HG03354 (cell line): ENCODE measurements around the gene NBEAL1.
A peak's percentile ranks its signal among the peaks of the same experiment; 100 is the strongest.
"Not testable (repeated sequence)": the region's sequence is repeated elsewhere in the genome, so short reads cannot be mapped to it uniquely, and the experiment has no call there.

Experiments
- ATAC-seq: cut with Tn5 transposase; IDR thresholded peaks from one replicate; pipeline ENCODE4 v1.9.1; 2021; ENCODE audit warnings: mild to moderate bottlenecking; ENCODE audit not compliant: unreplicated experiment, poor library complexity, severe bottlenecking

Gene NBEAL1

DNA sequence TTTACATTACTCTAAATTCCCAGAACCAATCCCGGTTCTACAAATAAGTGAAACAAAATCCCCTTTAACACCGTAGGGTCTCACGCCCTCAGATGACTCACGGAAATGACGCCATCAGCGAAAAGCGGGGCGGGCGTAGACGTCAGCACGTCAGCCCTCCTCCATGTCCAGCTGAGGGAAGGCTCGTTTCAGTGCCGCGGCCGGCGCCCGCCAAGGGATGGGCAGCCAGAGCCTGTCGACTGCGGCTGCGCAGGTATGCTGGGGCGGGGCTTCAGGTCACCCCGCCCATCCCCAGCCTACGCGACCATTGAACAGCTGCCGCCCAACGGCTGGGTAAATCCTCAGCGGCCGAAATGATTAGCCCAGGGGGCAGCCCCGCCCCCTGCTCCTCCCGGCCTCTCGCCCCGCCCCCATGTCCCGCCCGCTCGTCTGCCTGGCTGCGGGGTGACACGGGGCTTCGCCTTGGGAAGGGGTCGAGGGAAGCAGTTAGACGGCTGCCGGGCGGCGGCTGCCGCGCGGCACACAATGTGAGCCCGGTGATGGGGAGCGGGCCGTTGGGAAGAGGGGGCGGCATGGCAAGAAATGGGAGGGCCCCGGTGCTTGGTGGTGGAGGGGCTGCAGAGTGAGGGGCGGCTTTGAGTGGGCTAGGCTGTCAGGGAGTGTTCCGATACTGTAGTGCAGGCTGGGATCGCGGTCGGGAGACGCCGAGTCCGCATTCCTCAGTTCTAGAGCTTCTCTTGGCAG is at the start of gene NBEAL1:
Gene NBEAL1, plus strand, starts transcription at position 420 of the 744 bp plus-strand sequence. CDS start 1,510 bp downstream, outside the sequence.
- ATAC-seq = peak; percentile 97

DNA sequence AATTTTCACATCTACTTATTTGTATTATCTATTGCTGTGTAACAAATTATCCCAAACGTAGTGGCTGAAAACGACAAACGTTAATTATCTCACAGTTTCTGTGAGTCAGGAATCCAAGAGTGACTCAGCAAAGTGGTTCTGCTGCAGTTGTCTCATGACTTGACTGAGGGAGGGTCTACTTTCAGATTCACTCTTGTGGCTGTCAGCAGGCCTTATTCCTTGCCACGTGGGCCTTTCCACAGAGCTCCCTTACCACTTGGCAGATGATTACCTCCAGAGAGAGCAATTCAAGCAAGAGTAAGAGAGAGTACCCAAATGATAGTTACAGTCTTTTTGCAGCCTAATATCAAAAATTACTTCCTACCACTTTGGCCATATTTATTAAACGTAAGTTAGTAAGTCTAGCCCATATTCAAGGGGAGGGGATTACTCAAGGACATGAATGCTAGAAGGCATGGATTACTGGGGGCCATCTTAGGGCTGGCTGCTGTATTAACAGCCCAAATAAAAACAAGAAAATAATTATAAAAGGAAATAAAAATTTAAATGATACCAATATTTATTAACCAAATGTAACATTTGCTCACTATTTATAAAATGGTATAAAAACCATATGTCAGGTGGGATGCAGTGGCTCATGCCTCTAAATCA is 48.7 kb upstream of the NBEAL1 start:
- peak; percentile 95 for ATAC-seq

DNA sequence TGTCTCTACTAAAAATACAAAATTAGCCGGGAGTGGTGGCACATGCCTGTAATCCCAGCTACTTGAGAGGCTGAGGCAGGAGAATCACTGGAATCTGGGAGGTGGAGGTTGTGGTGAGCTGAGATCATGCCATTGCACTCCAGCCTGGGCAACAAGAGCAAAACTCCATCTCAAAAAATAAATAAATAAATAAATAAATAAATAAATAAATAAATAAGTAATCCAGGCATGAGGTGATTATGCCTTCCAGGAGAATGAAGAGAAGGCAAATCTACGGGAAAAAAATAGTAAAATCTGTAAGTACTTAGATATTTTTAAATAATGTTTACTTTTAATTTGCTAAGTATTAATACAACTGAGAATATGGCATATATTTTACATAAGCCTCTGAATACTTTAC is 45.3 kb upstream of the NBEAL1 start:
- not testable (repeated sequence) for ATAC-seq

DNA sequence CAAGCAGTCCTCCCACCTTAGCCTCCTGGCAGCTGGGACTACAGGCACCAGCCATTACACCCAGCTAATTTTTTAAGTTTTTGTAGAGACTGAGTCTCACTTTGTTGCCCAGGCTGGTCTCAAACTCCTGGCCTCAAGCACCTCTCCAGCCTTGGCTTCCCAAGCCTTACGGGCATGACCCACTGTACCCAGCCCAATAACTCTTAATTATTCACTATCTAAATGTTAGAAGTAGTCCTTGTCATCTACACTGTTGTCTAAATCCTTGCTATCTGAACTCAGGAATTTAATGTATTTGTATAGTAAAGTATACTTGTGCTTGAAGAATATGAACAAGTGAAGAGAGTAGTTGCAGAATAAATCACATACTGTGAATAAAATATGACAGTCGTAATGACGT is 37.9 kb upstream of the NBEAL1 start:
- ATAC-seq = no peak

DNA sequence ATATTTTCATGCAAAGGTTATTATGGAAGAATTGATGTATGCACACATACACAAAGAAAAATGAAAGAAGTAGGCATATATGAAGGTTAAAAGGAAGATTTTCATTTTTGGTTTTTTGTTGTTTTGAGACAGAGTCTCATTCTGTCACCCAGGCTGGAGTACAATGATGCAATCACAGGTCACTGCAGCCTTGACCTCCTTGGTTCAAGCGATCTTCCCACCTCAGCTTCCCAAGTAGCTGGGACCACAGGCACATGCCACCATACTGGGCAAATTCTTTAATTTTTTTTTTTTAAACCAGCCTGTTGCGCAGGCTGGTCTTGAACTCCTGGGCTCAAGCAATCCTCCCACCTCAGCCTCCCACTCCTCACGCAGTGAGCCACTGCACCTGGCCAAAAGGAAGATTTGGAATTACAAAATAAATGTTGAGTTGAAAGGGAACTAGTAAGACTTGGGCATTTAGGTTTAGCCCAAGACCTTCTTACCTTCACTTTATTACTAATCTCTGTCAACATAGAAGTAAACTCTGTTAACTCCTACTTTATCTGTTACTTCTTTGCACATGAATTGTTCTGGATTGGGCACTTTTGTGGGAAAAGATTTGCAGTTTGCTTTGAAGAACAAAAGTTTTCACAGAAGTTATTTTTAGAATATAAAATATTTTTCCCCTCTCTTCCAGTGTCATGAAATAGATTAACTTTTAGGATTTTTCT is 31.7 kb upstream of the NBEAL1 start:
- ATAC-seq = no peak

DNA sequence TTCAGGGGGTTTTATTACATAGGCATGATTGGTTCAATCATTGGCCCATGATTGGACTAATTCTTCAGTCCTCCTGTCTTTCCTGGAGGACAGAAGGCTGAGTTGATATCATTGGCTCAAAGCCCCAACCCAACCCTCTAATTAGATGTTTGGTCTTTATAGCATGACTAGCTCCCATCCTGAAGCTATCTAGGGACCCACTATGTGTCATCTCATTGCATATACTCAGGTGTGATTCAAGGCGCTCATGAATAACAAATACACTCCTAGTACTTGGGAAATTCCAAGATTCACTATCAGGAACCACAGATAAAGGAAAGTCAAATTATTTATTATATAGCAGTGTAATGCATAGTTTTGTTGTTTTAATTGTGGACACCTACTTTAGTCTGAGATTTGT is 24.9 kb upstream of the NBEAL1 start:
- no peak for ATAC-seq

DNA sequence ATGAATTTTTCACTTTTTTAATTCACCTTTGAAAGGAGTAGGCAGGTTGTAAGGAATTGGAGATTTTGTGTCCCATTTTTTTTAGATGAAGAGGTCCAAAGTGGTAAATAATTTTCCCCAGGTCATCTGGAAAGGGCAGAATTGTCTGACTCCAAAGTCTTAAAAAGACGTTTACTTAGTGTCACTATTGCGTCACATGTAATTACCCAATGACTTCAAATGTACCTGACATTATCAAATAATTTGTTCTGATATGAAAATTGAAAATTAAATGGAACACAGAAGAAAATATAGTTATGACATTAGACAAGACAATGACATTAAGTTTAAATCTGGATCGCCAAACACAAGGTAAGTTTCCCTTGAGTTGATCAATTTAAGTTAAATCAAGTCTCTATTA is 24.2 kb upstream of the NBEAL1 start:
- ATAC-seq = no peak

DNA sequence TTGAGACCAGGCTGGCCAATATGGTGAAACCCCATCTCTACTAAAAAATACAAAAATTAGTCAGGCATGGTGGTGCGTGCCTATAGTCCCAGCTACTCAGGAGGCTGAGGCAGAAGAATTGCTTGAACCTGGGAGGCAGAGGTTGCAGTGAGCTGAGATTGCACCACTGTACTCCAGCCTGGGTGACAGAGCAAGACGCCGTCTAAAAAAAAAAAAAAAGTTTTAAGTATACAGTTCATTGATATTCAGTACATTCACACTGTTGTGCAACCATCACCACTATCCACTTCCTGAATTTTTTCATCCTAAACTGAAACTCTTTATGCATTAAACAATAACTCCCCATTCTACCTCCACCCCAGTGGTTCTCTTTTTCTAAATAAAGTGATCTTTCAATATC is 17.6 kb upstream of the NBEAL1 start:
- not testable (repeated sequence) for ATAC-seq

DNA sequence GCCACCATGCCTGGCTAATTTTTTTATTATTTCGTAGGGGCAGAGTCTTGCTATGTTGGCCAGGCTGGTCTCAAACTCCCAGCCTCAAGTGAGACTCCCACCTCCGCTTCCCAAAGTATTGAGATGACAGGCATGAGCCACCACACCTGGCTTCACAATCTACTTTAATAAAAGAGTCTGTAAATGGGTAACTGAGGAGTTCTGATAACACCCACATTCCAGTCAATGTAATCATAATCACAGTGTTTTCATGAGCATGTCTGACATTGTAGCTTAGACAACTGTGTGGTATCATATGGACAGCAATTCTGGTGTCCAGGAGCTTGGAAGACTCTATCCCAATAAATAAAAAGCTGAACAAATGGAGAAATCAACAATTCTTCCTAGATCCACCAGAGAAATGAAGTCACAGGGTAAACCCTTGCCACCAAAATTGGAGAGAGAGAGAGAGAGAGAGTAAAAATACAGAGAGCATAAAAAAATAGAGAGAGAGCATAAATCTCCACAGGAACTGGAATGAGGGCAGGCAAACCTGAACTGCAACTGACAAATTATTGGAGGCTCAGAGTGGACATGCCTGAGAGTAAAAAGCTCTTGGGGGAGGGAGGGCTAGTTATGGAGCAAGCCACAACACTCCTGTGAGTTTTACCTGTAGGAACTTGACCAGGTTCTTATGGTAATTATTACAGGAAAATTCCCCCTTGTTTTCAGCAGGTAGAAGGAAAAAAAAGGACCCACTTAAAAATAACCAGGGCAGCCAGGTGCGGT is 12.4 kb upstream of the NBEAL1 start:
- ATAC-seq = no peak

DNA sequence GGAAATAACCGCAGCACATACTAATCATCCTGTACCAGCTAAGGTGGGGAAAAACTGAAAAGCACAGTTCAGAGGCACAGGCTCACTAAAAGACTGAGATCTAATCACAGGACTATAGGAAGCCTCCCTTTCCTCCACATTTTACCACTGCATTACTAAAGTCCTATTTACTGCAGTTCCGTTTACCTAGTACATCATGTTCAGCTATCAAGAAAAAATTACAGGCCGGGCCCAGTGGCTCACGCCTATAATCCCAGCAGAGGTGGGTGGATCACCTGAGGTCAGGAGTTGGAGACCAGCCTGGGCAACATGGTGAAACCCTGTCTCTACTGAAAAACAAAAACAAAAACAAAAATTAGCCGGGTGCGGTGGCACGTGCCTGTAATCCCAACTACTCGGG is 11.0 kb upstream of the NBEAL1 start:
- ATAC-seq = no peak

DNA sequence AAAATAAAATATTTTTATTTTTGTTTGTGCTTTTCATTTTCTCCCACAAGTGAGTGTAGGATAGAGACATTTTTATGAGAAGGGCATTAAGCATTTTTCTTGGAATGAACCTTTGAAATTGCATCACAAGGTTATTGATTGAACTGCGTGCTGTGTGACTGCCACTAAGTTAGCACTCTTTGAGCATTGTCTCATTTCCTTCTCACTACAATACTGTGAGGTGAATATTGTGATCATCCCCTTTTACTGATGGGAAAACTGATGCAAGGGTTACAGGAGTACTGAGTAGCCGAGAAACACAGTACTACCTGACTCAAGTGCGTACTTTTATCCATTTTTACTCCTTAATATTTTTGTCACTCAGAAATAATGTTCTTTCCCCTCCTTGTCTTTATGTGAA is 2.0 kb downstream of the NBEAL1 start:
- no peak for ATAC-seq

DNA sequence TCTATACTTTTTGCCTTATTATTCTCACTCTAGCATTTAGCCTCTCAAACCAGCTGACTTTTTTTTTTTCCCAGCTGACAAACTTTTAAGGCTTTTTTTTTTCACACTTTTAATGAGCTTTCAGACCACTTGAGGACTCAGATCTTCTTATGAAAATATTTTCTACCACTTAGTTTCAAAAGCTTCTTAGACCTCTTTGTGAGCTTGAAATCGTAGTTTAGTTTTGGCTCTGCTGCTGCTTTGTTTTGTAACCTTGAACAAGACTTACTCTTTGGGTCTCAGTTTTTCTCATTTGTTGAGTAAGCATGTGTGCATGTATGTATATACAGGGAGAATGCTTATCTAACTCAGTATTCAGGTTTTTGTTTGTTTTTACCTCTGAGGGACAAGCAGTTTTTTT is 3.5 kb downstream of the NBEAL1 start:
- ATAC-seq = no peak

DNA sequence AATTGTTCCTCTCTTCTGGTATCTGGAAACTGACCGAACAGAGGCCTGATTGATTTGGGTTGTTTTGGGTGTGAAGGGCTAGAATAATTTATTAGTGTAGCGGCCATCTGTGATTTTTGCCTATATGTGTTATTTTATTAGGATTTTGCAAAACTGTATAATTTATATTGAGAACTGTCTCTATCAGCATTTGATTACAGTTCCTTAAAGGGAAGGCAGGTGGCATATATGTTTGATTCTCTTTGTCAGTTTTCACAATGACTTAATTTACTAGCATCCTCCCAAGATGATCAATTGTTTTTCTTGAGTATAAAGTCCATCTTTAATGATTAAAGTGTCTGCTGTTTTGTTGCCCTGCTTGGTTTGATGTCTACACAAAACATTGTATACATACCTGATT is 4.5 kb downstream of the NBEAL1 start:
- ATAC-seq = no peak

DNA sequence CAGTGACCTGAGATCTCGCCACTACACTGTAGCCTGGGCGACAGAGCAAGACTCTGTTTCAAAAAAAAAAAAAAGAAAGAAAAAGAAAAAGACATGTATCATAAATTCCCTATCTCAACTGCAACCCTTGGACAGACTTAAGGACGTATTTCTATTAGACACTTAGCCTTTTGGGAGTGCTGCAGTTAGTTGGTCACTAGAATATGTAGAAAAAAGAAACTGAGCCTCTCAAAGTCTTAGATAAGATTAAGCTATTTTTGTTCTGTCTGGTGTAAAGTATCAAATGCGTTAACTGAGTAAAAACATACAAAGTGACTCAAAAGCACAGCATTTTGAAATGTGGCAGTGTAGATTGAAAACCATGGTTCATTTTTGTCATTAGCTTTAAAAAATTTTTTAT is 7.3 kb downstream of the NBEAL1 start:
- no peak for ATAC-seq

DNA sequence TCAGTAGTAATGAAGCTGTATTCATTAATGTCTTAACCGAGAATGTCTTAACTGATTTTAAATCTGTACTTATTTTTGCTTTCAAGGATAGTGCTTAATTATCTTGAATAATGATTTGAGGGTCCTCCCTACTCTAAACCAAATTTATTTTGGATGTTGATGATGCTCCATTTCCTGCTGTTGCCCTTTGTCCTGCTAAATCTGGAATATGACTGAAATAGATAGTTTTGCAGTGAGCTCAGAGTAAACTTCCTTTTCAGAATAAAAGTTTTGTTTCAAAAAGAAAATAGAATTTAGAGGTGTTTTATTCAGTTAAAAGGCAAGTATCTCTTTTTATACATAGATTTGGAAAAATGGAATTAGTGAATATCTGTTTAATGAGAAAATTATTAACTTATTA is 8.1 kb downstream of the NBEAL1 start:
- no peak for ATAC-seq

DNA sequence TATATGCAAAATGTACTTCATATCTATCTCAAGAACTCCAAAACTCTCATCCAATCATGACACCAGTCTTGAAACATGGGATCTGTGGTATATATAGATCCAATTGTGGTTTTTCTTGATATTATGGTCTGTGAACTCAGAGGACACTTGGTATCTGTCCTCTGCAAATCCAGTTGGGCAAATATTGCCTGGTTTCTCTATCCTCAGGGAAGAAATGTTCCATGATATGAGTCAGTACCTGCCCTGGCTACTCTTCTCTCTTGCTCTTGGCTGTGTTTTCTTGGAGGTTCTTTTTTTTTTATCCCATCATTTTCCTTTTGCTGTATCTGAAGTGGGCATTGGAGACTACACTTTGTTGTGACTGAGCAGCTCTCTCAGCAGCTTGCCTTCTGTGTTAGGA is 10.9 kb downstream of the NBEAL1 start:
- ATAC-seq = no peak

DNA sequence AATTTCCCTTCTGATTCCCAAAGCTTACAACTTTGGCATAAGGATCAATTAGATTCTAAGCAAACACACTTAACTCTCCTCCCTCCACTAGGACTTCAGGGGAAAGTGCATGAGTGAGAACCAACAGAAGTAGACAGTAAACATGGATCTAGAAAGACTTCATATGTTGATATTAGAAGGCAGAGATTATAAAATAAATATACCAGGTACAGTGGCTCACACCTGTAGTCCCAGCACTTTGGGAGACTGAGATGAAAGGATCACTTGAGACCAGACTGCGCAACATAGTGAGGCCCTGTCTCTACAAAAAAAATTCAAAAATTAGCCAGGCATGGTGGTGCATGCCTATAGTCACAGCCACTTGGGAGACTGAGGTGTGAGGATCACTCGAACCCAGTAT is 15.9 kb downstream of the NBEAL1 start:
- ATAC-seq = no peak

DNA sequence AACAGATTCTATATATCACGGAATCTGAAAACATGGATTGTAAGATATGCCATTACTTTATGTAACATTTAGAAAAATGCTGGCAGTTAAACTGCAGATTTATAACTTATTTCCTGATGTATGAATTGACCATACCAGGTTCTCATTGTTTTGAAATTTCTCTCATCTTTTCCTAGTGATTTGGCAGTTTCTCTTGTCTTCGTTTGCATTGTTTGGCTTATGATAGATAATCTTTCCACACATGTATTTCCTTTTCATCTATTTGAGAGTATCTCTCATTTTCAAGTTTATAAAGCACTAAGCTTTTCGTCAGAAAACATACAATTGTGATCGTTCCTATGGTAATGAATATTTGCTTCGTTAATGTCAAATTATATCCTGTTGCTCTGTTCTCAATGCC is 16.3 kb downstream of the NBEAL1 start:
- no peak for ATAC-seq

DNA sequence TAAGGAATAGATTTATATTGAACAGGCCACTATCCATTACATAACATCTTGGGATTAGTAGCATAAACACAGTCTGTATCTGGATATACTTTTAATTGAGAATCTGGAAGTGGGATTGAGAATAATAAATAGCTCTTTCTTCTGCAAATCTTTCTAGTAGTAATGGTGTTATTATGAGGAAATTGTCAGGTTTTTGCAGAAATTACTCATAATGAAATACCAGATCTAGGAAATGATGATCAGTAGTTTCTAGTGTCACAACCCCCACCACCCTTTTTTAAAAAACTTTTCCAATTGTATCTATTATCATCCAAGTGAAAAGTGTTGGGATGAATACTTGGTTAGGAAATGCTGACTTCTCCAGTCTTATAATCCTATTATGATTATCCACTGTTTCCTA is 18.7 kb downstream of the NBEAL1 start:
- no peak for ATAC-seq

DNA sequence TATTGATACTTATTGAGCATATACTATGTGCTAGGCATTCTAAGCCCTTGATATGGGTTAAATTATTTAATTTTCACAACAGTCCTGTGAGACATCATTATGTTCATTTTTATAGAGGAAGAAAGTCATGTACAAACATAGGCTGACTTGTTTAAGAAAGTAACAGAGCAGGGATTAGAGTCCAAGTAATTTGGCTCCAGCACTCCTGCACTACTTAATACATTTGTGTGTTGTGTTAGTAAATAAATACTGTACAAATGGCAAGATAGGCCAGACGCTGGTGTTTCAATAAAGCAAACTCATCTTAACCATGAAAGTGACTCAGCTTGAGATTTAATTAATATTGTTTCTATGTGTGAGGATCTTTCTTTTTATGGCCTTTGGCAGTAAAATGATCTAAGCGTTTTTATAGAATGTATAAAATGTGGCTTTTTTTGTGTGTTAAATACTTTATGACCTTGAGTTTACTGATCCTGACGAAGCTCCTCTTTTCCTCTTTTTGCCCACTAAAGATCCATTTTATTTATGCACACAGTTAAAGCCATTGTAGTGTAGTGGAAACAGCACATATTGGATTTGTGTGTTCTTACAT is 21.3 kb downstream of the NBEAL1 start:
- ATAC-seq = no peak
